Spleen (tissue), 11 donors: ENCODE results near the gene TRIM3. TPM values are rescaled to one million over a fixed set of nuclear protein-coding genes. Genes with fewer than 3 reads are reported as not detected.
A peak's percentile ranks its signal among the peaks of the same experiment; 100 is the strongest.

Source experiments
- DNase-seq: peaks from one replicate; pipeline ENCODE4 v3.0.0-alpha.2; 2020
- H3K27ac ChIP-seq, 8 donors: fragments of 200-600 bp; sonication (generic) in 7 of 8; 1 replicate in 4 of 8; 2 replicates in 4 of 8; pipeline versions ENCODE4 v1.5.0 to v1.8.0; 2016 to 2021; ENCODE audit warnings: inconsistent platforms in 4 of 8, mild to moderate bottlenecking in 4 of 8, moderate library complexity in 1 of 8
- H3K27me3 ChIP-seq, 7 donors: fragments of 200-600 bp; sonication (generic) in 6 of 7; replicated peaks in 1 of 7; 1 replicate in 4 of 7; 2 replicates in 3 of 7; pipeline versions ENCODE4 v1.5.0 to v1.8.0; 2016 to 2021; ENCODE audit warnings: inconsistent platforms in 3 of 7, mild to moderate bottlenecking in 1 of 7
- H3K36me3 ChIP-seq, 6 donors: fragments of 200-600 bp; sonication (generic) in 5 of 6; 1 replicate in 4 of 6; 2 replicates in 2 of 6; pipeline versions ENCODE4 v1.5.0 to v1.8.0; 2016 to 2021; ENCODE audit warnings: inconsistent platforms in 2 of 6
- H3K4me1 ChIP-seq, 6 donors: fragments of 200-600 bp; sonication (generic) in 5 of 6; 1 replicate in 3 of 6; 2 replicates in 3 of 6; pipeline versions ENCODE4 v1.5.0 to v1.8.0; 2016 to 2021; ENCODE audit warnings: inconsistent platforms in 3 of 6
- H3K4me3 ChIP-seq, 8 donors: fragments of 200-600 bp; sonication (generic) in 7 of 8; 1 replicate in 4 of 8; 2 replicates in 4 of 8; pipeline versions ENCODE4 v1.5.0 to v1.8.0; 2016 to 2021; ENCODE audit warnings: inconsistent platforms in 4 of 8, mild to moderate bottlenecking in 4 of 8, moderate library complexity in 2 of 8
- H3K9me3 ChIP-seq, 8 donors: fragments of 200-600 bp; sonication (generic) in 7 of 8; 1 replicate in 4 of 8; 2 replicates in 4 of 8; pipeline versions ENCODE4 v1.5.0 to v1.8.0; 2016 to 2021; ENCODE audit warnings: inconsistent platforms in 4 of 8
- CTCF ChIP-seq, 11 experiments: fragments of 200-600 bp in 7 of 11; fragments of 450-650 bp in 4 of 11; sonication (generic) in 4 of 11; IDR thresholded peaks in 8 of 11; conservative IDR thresholded peaks in 3 of 11; 1 replicate in 7 of 11; 2 replicates in 4 of 11; pipeline versions ENCODE4 v1.4.0 to v1.8.0; 2016 to 2021; ENCODE audit warnings: antibody characterized with exemption in 11 of 11, inconsistent platforms in 4 of 11, mild to moderate bottlenecking in 1 of 11
- POLR2A ChIP-seq, 3 donors: fragments of 450-650 bp; IDR thresholded peaks; one replicate each; pipeline ENCODE4 v1.5.1; 2017; ENCODE audit warnings: antibody characterized with exemption in 3 of 3, mild to moderate bottlenecking in 1 of 3
- POLR2AphosphoS5 ChIP-seq, 3 donors: sonication (generic); formaldehyde crosslinking; IDR thresholded peaks; one replicate each; pipeline ENCODE4 v1.5.1; 2017; ENCODE audit warnings: antibody characterized with exemption in 3 of 3
- WGBS, 5 donors: extraction: QIAGEN DNeasy Blood & Tissue Kit in 3 of 5; methylation state at CpG; one replicate each; pipeline versions ENCODE4 v1.1.5 to v1.1.7; 2013 to 2018; 5-methylcytosine and 5-hydroxymethylcytosine counted together
- intact Hi-C: fragments of 100-400 bp; cut with DNase I; formaldehyde crosslinking; loops from one replicate; pipeline ENCODE4 v1.15.0; 2023; ENCODE audit warnings: low total_unique reads
- polyA plus RNA-seq, 3 donors: library from polyadenylated mRNA; stranded (reverse); fragments of 200-250 nt; gene quantifications; one replicate each; pipeline ENCODE4 v1.2.1, GENCODE V29; 2013
- total RNA-seq, 7 donors: library from RNA; depleted of rRNA in 3 of 7; stranded (reverse); fragments of >200 nt in 3 of 7; fragmentation: NEBNext Ultra II Directional in 4 of 7; extraction: Animal tissue kit (Norgen Biotek cat#: 25700) in 4 of 7; gene quantifications; one replicate each; pipeline versions ENCODE4 v1.1.0 to v1.2.1, GENCODE V29; 2016 to 2021
- donor health status: healthy with polysubstance abuse.
- donor health status: DM: no; HTN: no; CAD: no; lungs with moderate emphysema.
- donor health status: DM: no; HTN: no; CAD: no.
- donor health status: Bipolar disorder and iron deficiency.
- donor health status: healthy.
- donor health status: DM: no; HTN: no; CAD: no.
- donor health status: DM: yes; HTN: yes; CAD: no.

The TRIM3 gene
- total and polyA plus RNA-seq, 10 donors, result 6.3 to 27.6 (median 13.7) TPM

- TF ChIP-seq CTCF (IDR thresholded peaks at IDR 0.05 in 8 of 11, conservative IDR thresholded peaks at IDR 0.05 in 3 of 11), result no peak
- no peak for TF ChIP-seq POLR2AphosphoS5 (IDR thresholded peaks at IDR 0.05)
- no peak for TF ChIP-seq POLR2A (IDR thresholded peaks at IDR 0.05)
- no peaks in the 10 kb centered on the region for H3K27me3 ChIP-seq
- H3K36me3 ChIP-seq, result no peaks in the 10 kb centered on the region
- peaks cover 0 to 19% (median 9%) of the 10 kb centered on the region in 6 donors for H3K4me1 ChIP-seq
- no peak overlapping the region for H3K4me3 ChIP-seq
- no peak overlapping the region for H3K27ac ChIP-seq
- H3K9me3 ChIP-seq, result no peaks in the 10 kb centered on the region
- no peak for DNase-seq
- intact Hi-C loops, result no loop called here
- WGBS, 5 donors, result 62 to 78% (median 77%) methylated on average over 5 of the region's 5 CpGs
Observed at GRCh38 chr11:6433998-6434660, 39.6 kb downstream of the TRIM3 start.

DNA sequence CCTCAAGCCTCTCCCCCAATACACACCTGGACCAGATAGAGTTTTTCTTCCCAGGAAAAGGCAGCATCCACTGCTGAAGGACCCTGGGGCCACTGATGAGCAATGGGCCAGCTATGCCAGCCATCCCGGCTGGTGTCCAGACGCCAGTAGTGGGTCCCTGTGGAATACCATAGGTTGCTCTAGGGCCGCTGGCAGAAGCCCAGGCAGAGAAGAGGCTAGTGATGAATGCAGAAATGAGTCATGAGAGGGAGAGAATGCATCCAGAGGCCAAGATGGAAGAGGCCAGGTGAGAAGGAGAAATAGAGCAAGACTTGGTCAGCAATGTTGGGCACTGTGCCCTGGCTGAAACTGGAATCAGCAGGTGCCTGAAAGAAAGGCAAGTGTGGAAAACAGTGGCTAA, 41.9 kb downstream of the TRIM3 start:
- TF ChIP-seq POLR2A (IDR thresholded peaks at IDR 0.05), result no peak
- no peak for TF ChIP-seq POLR2AphosphoS5 (IDR thresholded peaks at IDR 0.05)
- TF ChIP-seq CTCF (IDR thresholded peaks at IDR 0.05 in 8 of 11, conservative IDR thresholded peaks at IDR 0.05 in 3 of 11), result no peak
- WGBS, 5 donors, result 84 to 97% (median 90%) methylated on average over 3 of the region's 3 CpGs
- no peak for DNase-seq
- Histone ChIP-seq H3K9me3 (no peaks in the 10 kb centered on the region), H3K4me3 (no peak overlapping the region), H3K27me3 (no peaks in the 10 kb centered on the region), H3K36me3 (no peaks in the 10 kb centered on the region), H3K4me1 (no peaks in the 10 kb centered on the region), H3K27ac (no peak overlapping the region)
- intact Hi-C loops, result no loop called here

- Histone ChIP-seq H3K27ac (no peak overlapping the region), H3K4me1 (no peaks in the 10 kb centered on the region), H3K36me3 (no peaks in the 10 kb centered on the region), H3K27me3 (no peaks in the 10 kb centered on the region), H3K9me3 (no peaks in the 10 kb centered on the region), H3K4me3 (no peak overlapping the region)
- no peak for TF ChIP-seq POLR2AphosphoS5 (IDR thresholded peaks at IDR 0.05)
- no peak for TF ChIP-seq CTCF (IDR thresholded peaks at IDR 0.05 in 8 of 11, conservative IDR thresholded peaks at IDR 0.05 in 3 of 11)
- no peak for TF ChIP-seq POLR2A (IDR thresholded peaks at IDR 0.05)
- intact Hi-C loops, result no loop called here
- DNase-seq, result no peak
Observed at GRCh38 chr11:6427516-6427915, 46.2 kb downstream of the TRIM3 start.

- TF ChIP-seq POLR2AphosphoS5 (IDR thresholded peaks at IDR 0.05), result no peak
- no peak for TF ChIP-seq POLR2A (IDR thresholded peaks at IDR 0.05)
- no peak for TF ChIP-seq CTCF (IDR thresholded peaks at IDR 0.05 in 8 of 11, conservative IDR thresholded peaks at IDR 0.05 in 3 of 11)
Observed at GRCh38 chr11:6420677-6421076, 53.1 kb downstream of the TRIM3 start.

More at GRCh38 chr11:6420677-6421076, 53.1 kb downstream of the TRIM3 start:
- intact Hi-C loops, result no loop called here
- Histone ChIP-seq H3K27me3 (peaks cover 0 to 22% (median 0%) of the 10 kb centered on the region in 7 donors), H3K36me3 (no peaks in the 10 kb centered on the region), H3K27ac (no peak overlapping the region), H3K4me3 (peak overlapping the region in 1 of 8 donors; percentile 5), H3K4me1 (peaks cover 0 to 42% (median 31%) of the 10 kb centered on the region in 6 donors), H3K9me3 (no peaks in the 10 kb centered on the region)
- 89 to 93% (median 93%) methylated on average over 3 of the region's 3 CpGs for WGBS, 5 donors
- DNase-seq, result no peak
